Fibroblast of the aortic adventitia (primary cell): Measurements from ENCODE around the gene RAB41. TPM values are rescaled to one million over a fixed set of nuclear protein-coding genes. Genes with fewer than 3 reads are reported as not detected.

Experiments used
- DNase-seq: peaks from one replicate; pipeline ENCODE4 v3.0.0-alpha.2; 2010; ENCODE audit warnings: low read depth
- H3K4me3 ChIP-seq: 2 replicates; pipeline ENCODE4 v1.5.1; 2011; ENCODE audit warnings: low read depth, mild to moderate bottlenecking, control low read depth, low read length, moderate library complexity
- CTCF ChIP-seq: IDR thresholded peaks from 2 replicates; pipeline ENCODE4 v1.5.1; 2011; ENCODE audit warnings: mild to moderate bottlenecking, low read length, control low read depth, inconsistent platforms; ENCODE audit not compliant: insufficient read depth
- small RNA-seq: library from RNA; depleted of rRNA; stranded (forward); fragments of <200 nt; gene quantifications from one replicate; pipeline ENCODE3, GENCODE V24; 2012
- total RNA-seq: library from RNA; depleted of rRNA; stranded (reverse); fragments of >200 nt; gene quantifications from 2 replicates; pipeline ENCODE4 v1.2.3, GENCODE V29; 2012; ENCODE audit warnings: low replicate concordance

The RAB41 gene
- total RNA-seq, 1 donor = not detected

GRCh38 chrX:70324326-70324725, 42.4 kb downstream of the RAB41 start:
- no peak for DNase-seq
- no peak overlapping the region for H3K4me3 ChIP-seq
- no peak for TF ChIP-seq CTCF

GRCh38 chrX:70331161-70331560, 49.2 kb downstream of the RAB41 start:
- H3K4me3 ChIP-seq = no peak overlapping the region
- no peak for TF ChIP-seq CTCF
- peak; percentile 62 for DNase-seq

GRCh38 chrX:70332600-70332999, 50.6 kb downstream of the RAB41 start:
- DNase-seq = no peak
- no peak overlapping the region for H3K4me3 ChIP-seq

More at GRCh38 chrX:70332600-70332999, 50.6 kb downstream of the RAB41 start:
- peak; percentile 35 for TF ChIP-seq CTCF

Small RNA genes lying within 50 kb of the gene (small RNA-seq; reads per million reads assigned to genes)
- gene RNA5SP507 = not detected

Other genes with a start within 250 kb of the RAB41 start
- under 0.01 TPM in 1 of 2 replicates, not detected in the other for gene AWAT2, start 232.2 kb upstream of the RAB41 start, total RNA-seq
- gene OTUD6A, start 219.7 kb upstream of the RAB41 start, total RNA-seq = not detected in 2 replicates
- gene IGBP1, start 148.7 kb upstream of the RAB41 start, total RNA-seq = 64.6 and 117 TPM in 2 replicates
- not detected in 2 replicates for gene DGAT2L6, start 104.7 kb upstream of the RAB41 start, total RNA-seq
- not detected in 2 replicates for gene AWAT1, start 47.5 kb upstream of the RAB41 start, total RNA-seq
- gene P2RY4, start 22.0 kb upstream of the RAB41 start, total RNA-seq = 0.09 and 0.41 TPM in 2 replicates
- not detected in 2 replicates for gene ARR3, start 13.8 kb upstream of the RAB41 start, total RNA-seq
- 27.0 and 68.0 TPM in 2 replicates for gene PDZD11, start 7.8 kb downstream of the RAB41 start, total RNA-seq
- 2.7 and 14.5 TPM in 2 replicates for gene KIF4A, start 7.9 kb downstream of the RAB41 start, total RNA-seq
- not detected in 2 replicates for gene GDPD2, start 141.1 kb downstream of the RAB41 start, total RNA-seq
- gene DLG3, start 162.7 kb downstream of the RAB41 start, total RNA-seq = 15.0 and 15.4 TPM in 2 replicates